Endothelial cell of umbilical vein (primary cell): ENCODE results near the gene TBC1D9. TPM values are rescaled to one million over a fixed set of nuclear protein-coding genes. Genes with fewer than 3 reads are reported as not detected.

ENCODE experiments used
- BruUV-seq: library from RNA; stranded (reverse); fragments of 400-500 nt; replicated peaks from 2 replicates; lab custom pipeline; 2021; lab: Mats Ljungman, UMichigan
- CTCF ChIA-PET: fragments of 300-600, 350-600 bp; sonication (Branson Sonifier 250); formaldehyde crosslinking; loops from one replicate; lab custom pipeline; 2021; ENCODE audit warnings: antibody characterized with exemption, inconsistent platforms; lab: Charles Lee
- POLR2A ChIA-PET: fragments of 300-600, 350-600 bp; sonication (Branson Sonifier 250); formaldehyde crosslinking; loops from one replicate; lab custom pipeline; 2021; ENCODE audit warnings: antibody characterized with exemption, inconsistent platforms; lab: Charles Lee
- DNase-seq: peaks from one replicate; pipeline ENCODE4 v3.0.0-alpha.2; 2011; ENCODE audit warnings: low read depth, low spot score
- FAIRE-seq: peaks from 2 replicates; lab custom pipeline; 2011; peaks lifted over from hg19 to GRCh38; lab: Jason Lieb, UNC
- H2AFZ ChIP-seq: 2 replicates; pipeline ENCODE4 v1.6.0; 2012; ENCODE audit warnings: low read depth, low read length, control low read depth, inconsistent platforms
- H3K27ac ChIP-seq: 2 replicates; pipeline ENCODE4 v1.5.1; 2011; ENCODE audit warnings: low read depth, mild to moderate bottlenecking, control low read depth, low read length, moderate library complexity; ENCODE audit not compliant: insufficient read depth
- H3K27me3 ChIP-seq, 2 experiments: 2 replicates each; pipeline versions ENCODE4 v1.6.0 to v1.6.1; 2011; ENCODE audit warnings: low read length in 2 of 2, mixed read lengths in 1 of 2; ENCODE audit not compliant: control insufficient read depth in 2 of 2, insufficient read depth in 2 of 2
- H3K36me3 ChIP-seq, 2 experiments: 2 replicates in 1 of 2; 3 replicates in 1 of 2; pipeline ENCODE4 v1.5.1; 2011; ENCODE audit warnings: low read length in 2 of 2, mild to moderate bottlenecking in 1 of 2, moderate library complexity in 1 of 2; ENCODE audit not compliant: control insufficient read depth in 2 of 2, insufficient read depth in 2 of 2; ENCODE audit errors: extremely low read depth in 1 of 2
- H3K4me1 ChIP-seq: 3 replicates; pipeline ENCODE4 v1.5.1; 2011; ENCODE audit warnings: mild to moderate bottlenecking, low read length; ENCODE audit not compliant: control insufficient read depth, insufficient read depth; ENCODE audit errors: extremely low read depth
- H3K4me2 ChIP-seq: 2 replicates; pipeline ENCODE4 v1.6.1; 2011; ENCODE audit warnings: low read length, control low read depth, mixed read lengths; ENCODE audit not compliant: insufficient read depth
- H3K4me3 ChIP-seq, 3 experiments: fragments of 200-600 bp in 1 of 3; sonication (generic), shearing (Covaris generic) in 1 of 3; replicated peaks in 1 of 3; 2 replicates each; pipeline ENCODE4 v1.5.1; 2011 to 2016; ENCODE audit warnings: control low read depth in 3 of 3, low read length in 3 of 3, mild to moderate bottlenecking in 2 of 3, inconsistent platforms in 1 of 3, low read depth in 1 of 3, moderate library complexity in 1 of 3; ENCODE audit not compliant: insufficient read depth in 1 of 3
- H3K79me2 ChIP-seq: 2 replicates; pipeline ENCODE4 v1.6.0; 2012; ENCODE audit warnings: low read length, inconsistent platforms; ENCODE audit not compliant: control insufficient read depth, insufficient read depth
- H3K9ac ChIP-seq: replicated peaks from 2 replicates; pipeline ENCODE3; 2011; ENCODE audit warnings: low read length, control low read depth; ENCODE audit not compliant: insufficient read depth; ENCODE audit errors: extremely low read depth
- H3K9me1 ChIP-seq: replicated peaks from 3 replicates; pipeline ENCODE4 v1.6.0; 2011; ENCODE audit warnings: mild to moderate bottlenecking, low read length; ENCODE audit not compliant: control insufficient read depth, insufficient read depth; ENCODE audit errors: extremely low read depth
- H3K9me3 ChIP-seq: replicated peaks from 2 replicates; pipeline ENCODE4 v1.5.1; 2012; ENCODE audit warnings: low read length, inconsistent platforms; ENCODE audit not compliant: control insufficient read depth, insufficient read depth
- H4K20me1 ChIP-seq: replicated peaks from 2 replicates; pipeline ENCODE3; 2011; ENCODE audit warnings: mild to moderate bottlenecking, low read length; ENCODE audit not compliant: control insufficient read depth, insufficient read depth; ENCODE audit errors: extremely low read depth
- EZH2 ChIP-seq: IDR thresholded peaks from 2 replicates; pipeline ENCODE4 v1.6.1; 2012; ENCODE audit warnings: borderline replicate concordance, low read depth, mild to moderate bottlenecking, moderate library complexity, low read length, inconsistent platforms; ENCODE audit not compliant: severe bottlenecking
- FOS ChIP-seq: IDR thresholded peaks from 2 replicates; pipeline ENCODE4 v1.6.1; 2011; ENCODE audit warnings: mild to moderate bottlenecking, low read length, moderate library complexity, borderline replicate concordance; ENCODE audit not compliant: insufficient read depth
- GATA2 ChIP-seq: IDR thresholded peaks from 2 replicates; pipeline ENCODE4 v1.7.0; 2011; ENCODE audit warnings: low read depth, mild to moderate bottlenecking, moderate library complexity, mixed read lengths, low read length; ENCODE audit not compliant: insufficient read length, insufficient read depth
- JUN ChIP-seq: IDR thresholded peaks from 2 replicates; pipeline ENCODE4 v1.6.1; 2011; ENCODE audit warnings: borderline replicate concordance, low read depth; ENCODE audit not compliant: insufficient read length, insufficient read depth
- MYC ChIP-seq: IDR thresholded peaks from one replicate; pipeline ENCODE4 v1.6.1; 2011; ENCODE audit warnings: mild to moderate bottlenecking, low read depth, low read length
- POLR2A ChIP-seq: IDR thresholded peaks from 2 replicates; pipeline ENCODE4 v1.6.1; 2012; ENCODE audit warnings: low read depth, mild to moderate bottlenecking, control low read depth, low read length
- POLR2AphosphoS5 ChIP-seq: IDR thresholded peaks from 2 replicates; pipeline ENCODE4 v1.6.1; 2012; ENCODE audit warnings: low read depth, mild to moderate bottlenecking, control low read depth, low read length, moderate library complexity; ENCODE audit not compliant: insufficient read depth
- dilution Hi-C: fragments of 300-500 bp; cut with MboI; formaldehyde crosslinking; loops from one replicate; pipeline ENCODE4 v1.15.0; 2019; ENCODE audit warnings: low sequenced_read_pairs; ENCODE audit not compliant: extremely low pct_ligation_motif_present
- intact Hi-C: fragments of 100-400 bp; cut with micrococcal nuclease; formaldehyde crosslinking; loops from one replicate; pipeline ENCODE4 v1.10.0; 2022
- polyA plus RNA-seq, 4 experiments: library from polyadenylated mRNA; depleted of rRNA in 3 of 4; stranded (reverse) in 3 of 4; unstranded in 1 of 4; fragments of >200 nt; gene quantifications; 2 replicates each; pipeline versions ENCODE4 v1.2.1 to v1.2.3, GENCODE V29; 2011 to 2012; ENCODE audit warnings: missing spikeins in 1 of 4
- total RNA-seq: library from RNA; stranded (reverse); gene quantifications from 2 replicates; pipeline ENCODE4 v1.2.3, GENCODE V29; 2021
- TF ChIP-seq, protein P1 (sequence below), 2 donors: IDR thresholded peaks; 1 replicate in 1 of 2; 2 replicates in 1 of 2; pipeline ENCODE4 v1.5.1; 2011; ENCODE audit warnings: low read length in 2 of 2, mild to moderate bottlenecking in 2 of 2, moderate library complexity in 2 of 2, control low read depth in 1 of 2, inconsistent platforms in 1 of 2, low read depth in 1 of 2; ENCODE audit not compliant: insufficient read depth in 1 of 2; ENCODE audit errors: extremely low read depth in 1 of 2
- TF ChIP-seq, protein P2 (sequence below): IDR thresholded peaks from 2 replicates; pipeline ENCODE4 v1.6.1; 2011; ENCODE audit not compliant: insufficient read depth, insufficient read length

The TBC1D9 gene
- total and polyA plus RNA-seq, 2 donors (not counting 3 experiments of a cell fraction or from before 2014, with no cell fraction given) = 21.7 to 45.3 TPM

DNA sequence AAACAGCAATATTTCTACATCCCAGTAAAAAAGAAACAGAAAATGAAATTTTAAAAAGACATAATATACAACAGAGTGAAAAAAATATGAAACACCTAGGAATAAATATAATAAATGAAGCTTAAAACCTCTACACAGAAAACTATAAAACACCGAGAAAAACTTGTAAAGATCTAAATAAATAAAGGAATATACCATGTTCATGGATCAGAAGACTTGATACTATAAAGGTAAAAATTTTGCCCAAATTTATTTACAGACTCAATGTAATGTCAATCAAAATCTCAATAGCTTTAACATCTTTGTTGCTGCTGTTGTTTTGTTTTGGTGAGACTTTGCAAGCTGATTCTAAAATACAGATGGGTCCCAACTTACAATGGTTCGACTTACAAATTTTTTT is 5.7 kb downstream of the TBC1D9 start:
- intact Hi-C loops = no loop called here
- CTCF ChIA-PET = interaction anchor here (1.2 kb wide), 1 partner anchor 115 kb away, joined by 3 read pairs; no protein-coding TSS in a partner anchor
- POLR2A ChIA-PET = no interaction called here
- Histone ChIP-seq H2AFZ (no peak overlapping the region), H3K4me2 (no peak overlapping the region), H3K79me2 (peaks cover 67% of the 10 kb centered on the region), H3K36me3 (no peaks in the 10 kb centered on the region), H3K9me3 (no peaks in the 10 kb centered on the region), H4K20me1 (peaks cover 14% of the 10 kb centered on the region), H3K4me1 (peaks cover 11% of the 10 kb centered on the region), H3K9ac (no peak overlapping the region), H3K9me1 (no peaks in the 10 kb centered on the region), H3K4me3 (no peak overlapping the region), H3K27me3 (no peaks in the 10 kb centered on the region), H3K27ac (no peak overlapping the region)
- DNase-seq = no peak
- dilution Hi-C loops = no loop called here
- BruUV-seq = no TSS peak
- FAIRE-seq = no peak
- TF ChIP-seq POLR2A (no peak), JUN (no peak), POLR2AphosphoS5 (no peak), MYC (no peak), GATA2 (no peak), FOS (no peak), EZH2 (no peak)
- TF ChIP-seq, protein P1, sequence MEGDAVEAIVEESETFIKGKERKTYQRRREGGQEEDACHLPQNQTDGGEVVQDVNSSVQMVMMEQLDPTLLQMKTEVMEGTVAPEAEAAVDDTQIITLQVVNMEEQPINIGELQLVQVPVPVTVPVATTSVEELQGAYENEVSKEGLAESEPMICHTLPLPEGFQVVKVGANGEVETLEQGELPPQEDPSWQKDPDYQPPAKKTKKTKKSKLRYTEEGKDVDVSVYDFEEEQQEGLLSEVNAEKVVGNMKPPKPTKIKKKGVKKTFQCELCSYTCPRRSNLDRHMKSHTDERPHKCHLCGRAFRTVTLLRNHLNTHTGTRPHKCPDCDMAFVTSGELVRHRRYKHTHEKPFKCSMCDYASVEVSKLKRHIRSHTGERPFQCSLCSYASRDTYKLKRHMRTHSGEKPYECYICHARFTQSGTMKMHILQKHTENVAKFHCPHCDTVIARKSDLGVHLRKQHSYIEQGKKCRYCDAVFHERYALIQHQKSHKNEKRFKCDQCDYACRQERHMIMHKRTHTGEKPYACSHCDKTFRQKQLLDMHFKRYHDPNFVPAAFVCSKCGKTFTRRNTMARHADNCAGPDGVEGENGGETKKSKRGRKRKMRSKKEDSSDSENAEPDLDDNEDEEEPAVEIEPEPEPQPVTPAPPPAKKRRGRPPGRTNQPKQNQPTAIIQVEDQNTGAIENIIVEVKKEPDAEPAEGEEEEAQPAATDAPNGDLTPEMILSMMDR (IDR thresholded peaks at IDR 0.05; ENCODE audit: extremely low read depth in 1 of 2, insufficient read depth in 1 of 2, low read depth in 1 of 2, low read length in 2 of 2) = no peak
- TF ChIP-seq, protein P2, sequence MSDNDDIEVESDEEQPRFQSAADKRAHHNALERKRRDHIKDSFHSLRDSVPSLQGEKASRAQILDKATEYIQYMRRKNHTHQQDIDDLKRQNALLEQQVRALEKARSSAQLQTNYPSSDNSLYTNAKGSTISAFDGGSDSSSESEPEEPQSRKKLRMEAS = no peak
